SK-N-SH treated with all-trans-retinoic acid at 6 μM for 48 hours (cell line): Measurements from ENCODE around the gene RAD51B.
A peak's percentile ranks its signal among the peaks of the same experiment; 100 is the strongest.

Experiments
- ATAC-seq: fragments of 200-7000 bp; cut with Tn5 transposase; 3 replicates; pipeline ENCODE4 v1.9.1; 2020; ENCODE audit warnings: mild to moderate bottlenecking, moderate library complexity
- ARNTL ChIP-seq: fragments of 450-650 bp; formaldehyde crosslinking; IDR thresholded peaks from 2 replicates; pipeline ENCODE4 v1.5.0; 2020; ENCODE audit warnings: low read depth, mild to moderate bottlenecking, moderate library complexity, borderline replicate concordance
- BACH2 ChIP-seq: fragments of 250-450 bp; sonication (Bioruptor Pico); IDR thresholded peaks from 2 replicates; pipeline ENCODE4 v1.9.0; 2021; ENCODE audit warnings: mild to moderate bottlenecking, borderline replicate concordance
- CSDC2 ChIP-seq: fragments of 250-450 bp; sonication (Bioruptor Pico); IDR thresholded peaks from 2 replicates; pipeline ENCODE4 v1.5.0; 2020; ENCODE audit warnings: mild to moderate bottlenecking, moderate library complexity
- CSRNP3 ChIP-seq: fragments of 250-450 bp; sonication (Bioruptor Pico); IDR thresholded peaks from 2 replicates; pipeline ENCODE4 v1.5.1; 2021; ENCODE audit warnings: mild to moderate bottlenecking, moderate library complexity
- ESRRG ChIP-seq: fragments of 250-450 bp; sonication (Bioruptor Pico); IDR thresholded peaks from 2 replicates; pipeline ENCODE4 v1.6.1; 2021; ENCODE audit warnings: mild to moderate bottlenecking
- GLIS3 ChIP-seq: fragments of 250-450 bp; sonication (Bioruptor Pico); IDR thresholded peaks from 2 replicates; pipeline ENCODE4 v1.5.0; 2020; ENCODE audit warnings: mild to moderate bottlenecking, moderate library complexity
- ISL1 ChIP-seq: fragments of 250-450 bp; sonication (Bioruptor Pico); IDR thresholded peaks from 2 replicates; pipeline ENCODE4 v2.1.2; 2022; ENCODE audit warnings: mild to moderate bottlenecking, moderate library complexity
- OSR1 ChIP-seq: fragments of 250-450 bp; sonication (Bioruptor Pico); IDR thresholded peaks from 2 replicates; pipeline ENCODE4 v1.8.0; 2022; ENCODE audit warnings: moderate library complexity, mild to moderate bottlenecking, inconsistent platforms
- PATZ1 ChIP-seq: fragments of 250-450 bp; sonication (Bioruptor Pico); IDR thresholded peaks from 2 replicates; pipeline ENCODE4 v1.8.0; 2020; ENCODE audit warnings: mild to moderate bottlenecking, moderate library complexity, borderline replicate concordance
- PPARA ChIP-seq: fragments of 250-450 bp; sonication (Bioruptor Pico); IDR thresholded peaks from 2 replicates; pipeline ENCODE4 v1.5.0; 2020; ENCODE audit warnings: mild to moderate bottlenecking, borderline replicate concordance
- RARB ChIP-seq: fragments of 250-450 bp; sonication (Bioruptor Pico); IDR thresholded peaks from 2 replicates; pipeline ENCODE4 v1.8.0; 2021; ENCODE audit warnings: mild to moderate bottlenecking, moderate library complexity
- TCF4 ChIP-seq: fragments of 250-450 bp; sonication (Bioruptor Pico); IDR thresholded peaks from 2 replicates; pipeline ENCODE4 v1.8.0; 2021; ENCODE audit warnings: mild to moderate bottlenecking, moderate library complexity, borderline replicate concordance
- TOX ChIP-seq: fragments of 250-450 bp; sonication (Bioruptor Pico); IDR thresholded peaks from 2 replicates; pipeline ENCODE4 v1.8.0; 2021; ENCODE audit warnings: mild to moderate bottlenecking, moderate library complexity, borderline replicate concordance
- ZC3H10 ChIP-seq: fragments of 250-450 bp; sonication (Bioruptor Pico); IDR thresholded peaks from 2 replicates; pipeline ENCODE4 v1.5.1; 2021; ENCODE audit warnings: mild to moderate bottlenecking, moderate library complexity
- ZFP3 ChIP-seq: fragments of 250-450 bp; sonication (Bioruptor Pico); IDR thresholded peaks from 2 replicates; pipeline ENCODE4 v1.5.0; 2020; ENCODE audit warnings: mild to moderate bottlenecking, moderate library complexity
- ZFP30 ChIP-seq: fragments of 450-650 bp; formaldehyde crosslinking; IDR thresholded peaks from 2 replicates; pipeline ENCODE4 v1.5.0; 2022; ENCODE audit warnings: mild to moderate bottlenecking, moderate library complexity
- ZNF70 ChIP-seq: fragments of 450-650 bp; formaldehyde crosslinking; IDR thresholded peaks from 2 replicates; pipeline ENCODE4 v1.5.0; 2020; ENCODE audit warnings: mild to moderate bottlenecking, moderate library complexity
- ZNF8 ChIP-seq: fragments of 450-650 bp; formaldehyde crosslinking; IDR thresholded peaks from 2 replicates; pipeline ENCODE4 v1.5.0; 2020; ENCODE audit warnings: mild to moderate bottlenecking, moderate library complexity
- TF ChIP-seq, protein P1 (sequence below): fragments of 250-450 bp; sonication (Bioruptor Pico); IDR thresholded peaks from 2 replicates; pipeline ENCODE4 v1.5.1; 2020; ENCODE audit warnings: low read depth, mild to moderate bottlenecking, moderate library complexity
- TF ChIP-seq, protein P2 (sequence below): fragments of 250-450 bp; sonication (Bioruptor Pico); IDR thresholded peaks from 2 replicates; pipeline ENCODE4 v1.8.0; 2021; ENCODE audit warnings: low read depth, mild to moderate bottlenecking, moderate library complexity, borderline replicate concordance
- TF ChIP-seq, protein P3 (sequence below): fragments of 250-450 bp; sonication (Bioruptor Pico); IDR thresholded peaks from 2 replicates; pipeline ENCODE4 v1.5.0; 2020; ENCODE audit warnings: mild to moderate bottlenecking, moderate library complexity

RAD51B gene

DNA sequence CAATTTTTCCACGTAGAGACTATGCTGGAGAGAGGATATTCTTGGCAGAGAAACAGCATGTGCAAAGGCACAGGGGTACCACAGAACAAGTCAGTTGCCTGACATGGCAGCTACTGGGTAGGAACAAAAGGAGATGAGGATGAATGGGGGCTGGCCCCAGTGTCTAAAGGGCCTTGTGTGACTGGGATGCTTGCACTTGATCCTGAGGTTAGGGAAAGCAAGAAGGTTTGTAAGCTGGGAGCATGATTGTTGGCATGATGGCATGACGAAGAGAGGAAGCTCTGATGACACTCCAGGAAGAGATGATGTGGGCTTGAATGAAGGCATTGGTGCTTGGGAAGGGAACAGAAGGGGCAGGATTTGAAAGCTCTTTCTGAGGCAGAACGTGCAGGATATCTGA, 834.2 kb downstream of the RAD51B start:
- no peak for ATAC-seq
- no peak for TF ChIP-seq BACH2 (CRISPR knock-in tag)
- no peak for TF ChIP-seq OSR1
- TF ChIP-seq TCF4 (CRISPR knock-in tag) = no peak
- no peak for TF ChIP-seq ZFP30 (CRISPR knock-in tag)
- TF ChIP-seq, protein P1, sequence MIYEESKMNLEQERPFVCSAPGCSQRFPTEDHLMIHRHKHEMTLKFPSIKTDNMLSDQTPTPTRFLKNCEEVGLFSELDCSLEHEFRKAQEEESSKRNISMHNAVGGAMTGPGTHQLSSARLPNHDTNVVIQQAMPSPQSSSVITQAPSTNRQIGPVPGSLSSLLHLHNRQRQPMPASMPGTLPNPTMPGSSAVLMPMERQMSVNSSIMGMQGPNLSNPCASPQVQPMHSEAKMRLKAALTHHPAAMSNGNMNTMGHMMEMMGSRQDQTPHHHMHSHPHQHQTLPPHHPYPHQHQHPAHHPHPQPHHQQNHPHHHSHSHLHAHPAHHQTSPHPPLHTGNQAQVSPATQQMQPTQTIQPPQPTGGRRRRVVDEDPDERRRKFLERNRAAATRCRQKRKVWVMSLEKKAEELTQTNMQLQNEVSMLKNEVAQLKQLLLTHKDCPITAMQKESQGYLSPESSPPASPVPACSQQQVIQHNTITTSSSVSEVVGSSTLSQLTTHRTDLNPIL (CRISPR knock-in tag) = no peak
- no peak for TF ChIP-seq ZNF8 (CRISPR knock-in tag)

- TF ChIP-seq, protein P2, sequence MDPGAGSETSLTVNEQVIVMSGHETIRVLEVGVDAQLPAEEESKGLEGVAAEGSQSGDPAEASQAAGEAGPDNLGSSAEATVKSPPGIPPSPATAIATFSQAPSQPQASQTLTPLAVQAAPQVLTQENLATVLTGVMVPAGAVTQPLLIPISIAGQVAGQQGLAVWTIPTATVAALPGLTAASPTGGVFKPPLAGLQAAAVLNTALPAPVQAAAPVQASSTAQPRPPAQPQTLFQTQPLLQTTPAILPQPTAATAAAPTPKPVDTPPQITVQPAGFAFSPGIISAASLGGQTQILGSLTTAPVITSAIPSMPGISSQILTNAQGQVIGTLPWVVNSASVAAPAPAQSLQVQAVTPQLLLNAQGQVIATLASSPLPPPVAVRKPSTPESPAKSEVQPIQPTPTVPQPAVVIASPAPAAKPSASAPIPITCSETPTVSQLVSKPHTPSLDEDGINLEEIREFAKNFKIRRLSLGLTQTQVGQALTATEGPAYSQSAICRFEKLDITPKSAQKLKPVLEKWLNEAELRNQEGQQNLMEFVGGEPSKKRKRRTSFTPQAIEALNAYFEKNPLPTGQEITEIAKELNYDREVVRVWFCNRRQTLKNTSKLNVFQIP (CRISPR knock-in tag) = no peak
- TF ChIP-seq ARNTL (CRISPR knock-in tag) (no peak), PPARA (CRISPR knock-in tag) (no peak), ISL1 (no peak), CSDC2 (CRISPR knock-in tag) (no peak), GLIS3 (CRISPR knock-in tag) (no peak), PATZ1 (CRISPR knock-in tag) (no peak), OSR1 (no peak), RARB (CRISPR knock-in tag) (no peak), ESRRG (CRISPR knock-in tag) (no peak), TOX (no peak), ZFP3 (CRISPR knock-in tag) (no peak)
- TF ChIP-seq, protein P3, sequence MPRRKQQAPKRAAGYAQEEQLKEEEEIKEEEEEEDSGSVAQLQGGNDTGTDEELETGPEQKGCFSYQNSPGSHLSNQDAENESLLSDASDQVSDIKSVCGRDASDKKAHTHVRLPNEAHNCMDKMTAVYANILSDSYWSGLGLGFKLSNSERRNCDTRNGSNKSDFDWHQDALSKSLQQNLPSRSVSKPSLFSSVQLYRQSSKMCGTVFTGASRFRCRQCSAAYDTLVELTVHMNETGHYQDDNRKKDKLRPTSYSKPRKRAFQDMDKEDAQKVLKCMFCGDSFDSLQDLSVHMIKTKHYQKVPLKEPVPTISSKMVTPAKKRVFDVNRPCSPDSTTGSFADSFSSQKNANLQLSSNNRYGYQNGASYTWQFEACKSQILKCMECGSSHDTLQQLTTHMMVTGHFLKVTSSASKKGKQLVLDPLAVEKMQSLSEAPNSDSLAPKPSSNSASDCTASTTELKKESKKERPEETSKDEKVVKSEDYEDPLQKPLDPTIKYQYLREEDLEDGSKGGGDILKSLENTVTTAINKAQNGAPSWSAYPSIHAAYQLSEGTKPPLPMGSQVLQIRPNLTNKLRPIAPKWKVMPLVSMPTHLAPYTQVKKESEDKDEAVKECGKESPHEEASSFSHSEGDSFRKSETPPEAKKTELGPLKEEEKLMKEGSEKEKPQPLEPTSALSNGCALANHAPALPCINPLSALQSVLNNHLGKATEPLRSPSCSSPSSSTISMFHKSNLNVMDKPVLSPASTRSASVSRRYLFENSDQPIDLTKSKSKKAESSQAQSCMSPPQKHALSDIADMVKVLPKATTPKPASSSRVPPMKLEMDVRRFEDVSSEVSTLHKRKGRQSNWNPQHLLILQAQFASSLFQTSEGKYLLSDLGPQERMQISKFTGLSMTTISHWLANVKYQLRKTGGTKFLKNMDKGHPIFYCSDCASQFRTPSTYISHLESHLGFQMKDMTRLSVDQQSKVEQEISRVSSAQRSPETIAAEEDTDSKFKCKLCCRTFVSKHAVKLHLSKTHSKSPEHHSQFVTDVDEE (CRISPR knock-in tag) = no peak
- TF ChIP-seq, protein P1 (CRISPR knock-in tag) = no peak
- ATAC-seq = no peak; the same call in 2 of the 3 replicates
Measured at GRCh38 chr14:68654471-68654941, 834.9 kb downstream of the RAD51B start.

DNA sequence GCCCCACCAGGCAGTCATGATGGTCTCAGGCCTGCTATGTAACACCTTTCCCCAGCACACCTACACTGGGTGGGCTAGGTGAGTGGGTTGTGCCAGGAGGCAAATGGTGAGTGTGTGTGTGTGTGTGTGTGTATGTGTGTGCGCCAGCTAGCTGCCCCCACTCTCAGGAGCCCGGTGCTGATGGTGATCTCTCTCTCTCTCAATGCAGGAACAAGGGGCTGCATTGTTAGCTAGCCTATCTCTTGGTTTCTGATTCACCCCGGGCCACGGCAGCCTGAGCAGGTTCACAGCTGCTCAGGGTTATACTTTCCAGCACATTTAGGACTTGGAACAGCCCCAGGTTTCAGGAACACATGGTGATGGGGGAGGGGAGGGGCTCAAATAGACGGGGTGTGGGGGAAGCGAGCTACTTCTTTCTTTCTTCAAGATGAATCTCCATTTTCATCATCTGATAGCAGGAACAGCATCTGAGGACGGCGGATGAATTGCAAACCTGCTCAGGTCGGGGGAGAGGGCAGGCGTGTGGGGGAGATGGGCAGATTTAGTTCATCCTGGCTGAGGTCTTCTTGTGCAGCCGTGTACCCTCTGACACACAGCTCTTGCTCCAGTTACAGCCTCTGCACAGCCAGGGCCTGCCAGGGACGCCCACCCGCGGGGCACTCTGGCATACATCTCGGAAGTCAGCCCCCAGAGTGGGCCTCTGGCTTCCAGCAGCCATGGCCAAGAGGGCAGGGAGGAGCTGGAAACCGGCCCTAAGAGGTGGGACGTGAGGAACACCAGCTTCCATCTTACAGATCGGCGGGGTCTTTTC, 835.6 kb downstream of the RAD51B start:
- TF ChIP-seq OSR1 = no peak
- TF ChIP-seq TOX = no peak
- no peak for TF ChIP-seq CSRNP3 (CRISPR knock-in tag)
- no peak for TF ChIP-seq CSDC2 (CRISPR knock-in tag)
- TF ChIP-seq PATZ1 (CRISPR knock-in tag) = no peak
- no peak for TF ChIP-seq ZNF70 (CRISPR knock-in tag)
- TF ChIP-seq ESRRG (CRISPR knock-in tag) = no peak
- TF ChIP-seq ZC3H10 (CRISPR knock-in tag) = no peak
- peak; percentile 56 for ATAC-seq
